OCI-LY1 (cell line): ENCODE data around the gene COLEC12.

ENCODE experiments used
- CTCF ChIP-seq: fragments of 200-600 bp; sonication (generic), shearing (Covaris generic); IDR thresholded peaks from 2 replicates; pipeline ENCODE4 v1.5.1; 2017; ENCODE audit warnings: mild to moderate bottlenecking, antibody characterized with exemption, low read length, moderate library complexity, mixed read lengths
- EZH2 ChIP-seq: fragments of 200-600 bp; sonication (generic), shearing (Covaris generic); IDR thresholded peaks from 2 replicates; pipeline ENCODE4 v1.8.0; 2017; ENCODE audit warnings: borderline replicate concordance, mixed run types, mild to moderate bottlenecking, antibody characterized with exemption, low read length, moderate library complexity, mixed read lengths

- no peak for TF ChIP-seq EZH2
- TF ChIP-seq CTCF = no peak
These were observed 53.5 kb downstream of the COLEC12 start for GRCh38 chr18:446941-447560.
